ENCODE measurements around the gene PXYLP1. TPM values are rescaled to one million over a fixed set of nuclear protein-coding genes. Genes with fewer than 3 reads are reported as not detected.

The PXYLP1 gene
- total RNA-seq, 4 donors from 2014 or later: 5.5 to 16.2 (median 9.8) TPM

DNA sequence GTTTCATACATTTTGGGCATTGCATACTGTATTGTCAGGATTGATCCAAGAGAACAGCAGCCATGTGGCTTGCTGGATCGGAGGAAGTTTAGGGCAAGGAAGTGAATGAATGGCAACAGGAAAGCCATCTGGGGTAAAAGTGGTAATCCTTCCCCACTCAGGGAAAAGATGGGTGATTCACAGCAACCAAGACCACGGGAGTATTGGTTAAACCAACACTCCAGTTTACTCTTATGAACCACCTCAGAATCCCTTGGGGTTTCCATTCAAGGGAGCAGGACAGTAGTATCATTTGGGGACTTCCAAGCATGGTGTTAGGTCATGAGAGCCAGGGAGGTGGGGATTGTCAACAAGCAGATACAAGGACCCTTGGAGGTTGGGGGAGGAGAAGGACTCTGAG is 111.5 kb downstream of the PXYLP1 start:
- ATAC-seq (ENCODE audit: low FRiP score): no peak
- TF ChIP-seq, protein P1, sequence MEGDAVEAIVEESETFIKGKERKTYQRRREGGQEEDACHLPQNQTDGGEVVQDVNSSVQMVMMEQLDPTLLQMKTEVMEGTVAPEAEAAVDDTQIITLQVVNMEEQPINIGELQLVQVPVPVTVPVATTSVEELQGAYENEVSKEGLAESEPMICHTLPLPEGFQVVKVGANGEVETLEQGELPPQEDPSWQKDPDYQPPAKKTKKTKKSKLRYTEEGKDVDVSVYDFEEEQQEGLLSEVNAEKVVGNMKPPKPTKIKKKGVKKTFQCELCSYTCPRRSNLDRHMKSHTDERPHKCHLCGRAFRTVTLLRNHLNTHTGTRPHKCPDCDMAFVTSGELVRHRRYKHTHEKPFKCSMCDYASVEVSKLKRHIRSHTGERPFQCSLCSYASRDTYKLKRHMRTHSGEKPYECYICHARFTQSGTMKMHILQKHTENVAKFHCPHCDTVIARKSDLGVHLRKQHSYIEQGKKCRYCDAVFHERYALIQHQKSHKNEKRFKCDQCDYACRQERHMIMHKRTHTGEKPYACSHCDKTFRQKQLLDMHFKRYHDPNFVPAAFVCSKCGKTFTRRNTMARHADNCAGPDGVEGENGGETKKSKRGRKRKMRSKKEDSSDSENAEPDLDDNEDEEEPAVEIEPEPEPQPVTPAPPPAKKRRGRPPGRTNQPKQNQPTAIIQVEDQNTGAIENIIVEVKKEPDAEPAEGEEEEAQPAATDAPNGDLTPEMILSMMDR (IDR thresholded peaks at IDR 0.05): no peak
- no peak for DNase-seq (ENCODE audit: low spot score)

DNA sequence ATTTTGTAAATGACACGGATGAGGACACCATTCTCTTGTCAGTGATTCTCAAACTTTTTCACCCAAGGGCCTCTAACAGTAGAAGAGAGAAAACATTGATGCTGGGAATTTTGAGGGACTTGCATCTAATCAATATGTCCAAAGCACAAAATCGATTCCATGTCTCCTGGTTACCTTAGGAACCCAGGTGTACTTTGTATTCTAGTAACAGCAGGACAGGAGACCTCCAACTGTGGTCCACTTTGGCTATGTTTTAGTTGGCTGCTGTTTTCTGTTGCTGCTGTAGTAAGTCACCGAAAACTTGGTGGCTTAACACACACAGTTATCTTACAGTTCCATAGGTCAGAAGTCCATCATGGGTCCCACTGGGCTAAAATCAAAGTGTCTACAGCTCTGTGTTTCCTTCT is 112.2 kb downstream of the PXYLP1 start:
- TF ChIP-seq, protein P1 (IDR thresholded peaks at IDR 0.05): no peak
- DNase-seq (ENCODE audit: low spot score): no peak
- ATAC-seq (ENCODE audit: low FRiP score): no peak

Other genes with a start within 250 kb of the PXYLP1 start
- gene SPSB4, start 180.5 kb upstream of the PXYLP1 start, total RNA-seq: 1 to 10 TPM in 1 of 4 donors, under 1 TPM in 3; 0.12 to 5.7 (median 0.58) TPM
- 100 to 1,000 TPM in 3 of 4 donors, 10 to 100 TPM in 1; 70.1 to 133 (median 108) TPM for gene ZBTB38, start 136.7 kb downstream of the PXYLP1 start, total RNA-seq

All from omental fat pad (tissue), 4 donors.